Epithelial cell of prostate (primary cell): Measurements from ENCODE around the gene CLASP2.
"Not testable (repeated sequence)": the region's sequence is repeated elsewhere in the genome, so short reads cannot be mapped to it uniquely, and the experiment has no call there.

Source experiments
- DNase-seq: peaks from one replicate; pipeline ENCODE4 v3.0.0-alpha.2; 2011; ENCODE audit warnings: low read depth, low spot score
- H3K27ac ChIP-seq: fragments of 450-650 bp; 2 replicates; pipeline ENCODE4 v1.5.1; 2017; ENCODE audit warnings: mild to moderate bottlenecking

The CLASP2 gene

GRCh38 chr3:33717866-33718594 is at the start of gene CLASP2:
CLASP2 (minus strand) TSS chr3:33718254; CDS start chr3:33718002, 252 bp downstream.
- no peak for DNase-seq
- H3K27ac ChIP-seq, result peak within 1 kb of the TSS; percentile 88

GRCh38 chr3:33758864-33759263 is 40.8 kb upstream of the CLASP2 start:
- DNase-seq, result peak; percentile 8
- peak overlapping the region; percentile 92 for H3K27ac ChIP-seq

- peak overlapping the region; percentile 92 for H3K27ac ChIP-seq
- DNase-seq, result peak; percentile 50
These were observed 40.2 kb upstream of the CLASP2 start for GRCh38 chr3:33758281-33758680.

- H3K27ac ChIP-seq, DNase-seq: not testable (repeated sequence)
These were observed 36.3 kb upstream of the CLASP2 start for GRCh38 chr3:33754391-33754790.

- DNase-seq, result no peak
- peak overlapping the region; percentile 77 for H3K27ac ChIP-seq
These were observed 33.3 kb upstream of the CLASP2 start for GRCh38 chr3:33751336-33751735.

GRCh38 chr3:33750211-33750548 is 32.1 kb upstream of the CLASP2 start:
- peak overlapping the region; percentile 77 for H3K27ac ChIP-seq
- DNase-seq, result no peak

GRCh38 chr3:33749546-33750210 is 31.6 kb upstream of the CLASP2 start:
- peak overlapping the region; percentile 77 for H3K27ac ChIP-seq
- peak; percentile 60 for DNase-seq

GRCh38 chr3:33746416-33747116 is 28.5 kb upstream of the CLASP2 start:
- no peak overlapping the region for H3K27ac ChIP-seq
- no peak for DNase-seq

GRCh38 chr3:33737146-33737545 is 19.1 kb upstream of the CLASP2 start:
- no peak for DNase-seq
- H3K27ac ChIP-seq, result no peak overlapping the region

- no peak for DNase-seq
- no peak overlapping the region for H3K27ac ChIP-seq
These were observed 14.3 kb upstream of the CLASP2 start for GRCh38 chr3:33732394-33732793.

GRCh38 chr3:33729993-33730392 is 11.9 kb upstream of the CLASP2 start:
- no peak for DNase-seq
- H3K27ac ChIP-seq, result no peak overlapping the region

- no peak overlapping the region for H3K27ac ChIP-seq
- DNase-seq, result no peak
These were observed 6.2 kb upstream of the CLASP2 start for GRCh38 chr3:33724256-33724655.

GRCh38 chr3:33722626-33723370 is 4.7 kb upstream of the CLASP2 start:
- DNase-seq, result no peak
- H3K27ac ChIP-seq, result no peak overlapping the region

GRCh38 chr3:33722191-33722590 is 4.1 kb upstream of the CLASP2 start:
- H3K27ac ChIP-seq, result no peak overlapping the region
- no peak for DNase-seq

GRCh38 chr3:33718595-33718907 is 497 bp upstream of the CLASP2 start:
- H3K27ac ChIP-seq, result peak overlapping the region; percentile 88
- no peak for DNase-seq

GRCh38 chr3:33717616-33717865 is 513 bp downstream of the CLASP2 start:
- no peak for DNase-seq
- H3K27ac ChIP-seq, result peak overlapping the region; percentile 88

GRCh38 chr3:33716227-33716626 is 1.8 kb downstream of the CLASP2 start:
- DNase-seq, result no peak
- no peak overlapping the region for H3K27ac ChIP-seq

GRCh38 chr3:33711100-33711499 is 7.0 kb downstream of the CLASP2 start:
- H3K27ac ChIP-seq, result no peak overlapping the region
- no peak for DNase-seq

GRCh38 chr3:33706056-33706455 is 12.0 kb downstream of the CLASP2 start:
- no peak for DNase-seq
- H3K27ac ChIP-seq, result no peak overlapping the region

GRCh38 chr3:33704891-33705290 is 13.2 kb downstream of the CLASP2 start:
- H3K27ac ChIP-seq, result peak overlapping the region; percentile 4
- no peak for DNase-seq

- DNase-seq, result no peak
- H3K27ac ChIP-seq, result no peak overlapping the region
These were observed 18.8 kb downstream of the CLASP2 start for GRCh38 chr3:33699275-33699674.
